Tibial artery (tissue), 4 donors: Measurements from ENCODE around the gene RTKN.

Experiments
- DNase-seq, 2 donors: peaks; one replicate each; pipeline ENCODE4 v3.0.0-alpha.2; 2019
- H3K27ac ChIP-seq, 2 donors: fragments of 200-600 bp; sonication (generic) in 1 of 2; 1 replicate in 1 of 2; 2 replicates in 1 of 2; pipeline ENCODE4 v1.5.1; 2018 to 2019; ENCODE audit warnings: mild to moderate bottlenecking in 1 of 2
- H3K27me3 ChIP-seq, 2 donors: fragments of 200-600 bp; sonication (generic) in 1 of 2; one replicate each; pipeline versions ENCODE4 v1.5.1 to v1.6.0; 2016 to 2019
- H3K36me3 ChIP-seq, 3 donors: fragments of 200-600 bp; sonication (generic) in 2 of 3; one replicate each; pipeline ENCODE4 v1.5.1; 2016 to 2019; ENCODE audit warnings: mild to moderate bottlenecking in 2 of 3
- H3K4me1 ChIP-seq, 4 donors: fragments of 200-600 bp; sonication (generic) in 2 of 4; 1 replicate in 3 of 4; 2 replicates in 1 of 4; pipeline ENCODE4 v1.5.1; 2016 to 2019
- H3K4me3 ChIP-seq, 2 donors: fragments of 200-600 bp; sonication (generic) in 1 of 2; 1 replicate in 1 of 2; 2 replicates in 1 of 2; pipeline ENCODE4 v1.5.1; 2018 to 2019; ENCODE audit warnings: mild to moderate bottlenecking in 2 of 2
- H3K9me3 ChIP-seq, 3 donors: fragments of 200-600 bp; sonication (generic) in 1 of 3; one replicate each; pipeline ENCODE4 v1.5.1; 2016 to 2019
- intact Hi-C: fragments of 100-400 bp; cut with DNase I; formaldehyde crosslinking; loops from one replicate; pipeline ENCODE4 v1.15.0; 2023; ENCODE audit warnings: low total_unique reads
- TF ChIP-seq, protein P1 (sequence below), 2 experiments: fragments of 200-600 bp in 1 of 2; fragments of 450-650 bp in 1 of 2; IDR thresholded peaks; one replicate each; pipeline ENCODE4 v1.5.1; 2017 to 2019; ENCODE audit warnings: antibody characterized with exemption in 2 of 2, mild to moderate bottlenecking in 1 of 2, moderate library complexity in 1 of 2

Gene RTKN

DNA sequence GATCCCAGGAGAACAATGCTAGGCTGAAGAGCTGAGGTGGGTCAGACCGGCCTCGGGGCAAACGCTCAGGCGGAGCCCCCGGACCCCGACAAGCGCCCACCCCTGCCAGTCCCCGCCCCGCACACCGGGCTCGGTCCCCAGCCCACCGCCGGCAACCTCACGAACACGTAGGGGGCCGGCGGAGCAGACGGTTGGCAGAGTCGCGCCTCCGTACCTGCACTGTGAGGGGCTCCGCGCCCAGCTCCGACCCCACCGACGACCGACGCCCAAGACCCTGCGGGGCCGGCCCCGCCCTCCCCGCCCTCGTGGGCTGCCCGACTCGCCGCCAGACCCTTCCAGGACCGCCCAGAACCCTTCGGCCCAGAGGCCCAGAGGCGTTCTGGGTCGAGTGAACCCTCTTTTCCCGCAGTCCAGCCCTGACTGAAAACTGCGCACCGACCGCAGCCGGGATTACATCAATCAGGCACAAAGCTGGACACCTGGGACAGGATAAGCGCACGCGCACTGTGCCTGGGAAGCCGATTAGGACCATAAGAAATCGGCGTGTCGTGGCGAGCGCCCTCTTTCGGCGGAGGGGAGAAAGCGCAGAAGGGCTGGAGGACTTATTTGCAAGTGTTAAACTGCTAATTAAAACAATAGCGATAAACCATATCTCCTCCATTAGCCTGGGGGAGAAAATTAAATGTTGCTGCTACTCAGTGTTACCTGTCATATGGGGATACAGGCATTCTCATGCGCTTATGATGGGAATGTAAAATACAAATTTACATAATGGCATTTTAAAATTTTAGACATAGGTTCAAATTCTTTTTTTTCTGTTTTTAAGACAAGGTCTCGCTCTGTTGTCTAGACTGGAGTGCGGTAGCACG, 49.9 kb downstream of the RTKN start:
- peak overlapping the region; percentile 97 to 98 for H3K4me3 ChIP-seq
- H3K27me3 ChIP-seq, result no peaks in the 10 kb centered on the region
- DNase-seq, result peak; percentile 91 to 95
- intact Hi-C loops, result no loop called here
- no peaks in the 10 kb centered on the region for H3K36me3 ChIP-seq
- TF ChIP-seq, protein P1, sequence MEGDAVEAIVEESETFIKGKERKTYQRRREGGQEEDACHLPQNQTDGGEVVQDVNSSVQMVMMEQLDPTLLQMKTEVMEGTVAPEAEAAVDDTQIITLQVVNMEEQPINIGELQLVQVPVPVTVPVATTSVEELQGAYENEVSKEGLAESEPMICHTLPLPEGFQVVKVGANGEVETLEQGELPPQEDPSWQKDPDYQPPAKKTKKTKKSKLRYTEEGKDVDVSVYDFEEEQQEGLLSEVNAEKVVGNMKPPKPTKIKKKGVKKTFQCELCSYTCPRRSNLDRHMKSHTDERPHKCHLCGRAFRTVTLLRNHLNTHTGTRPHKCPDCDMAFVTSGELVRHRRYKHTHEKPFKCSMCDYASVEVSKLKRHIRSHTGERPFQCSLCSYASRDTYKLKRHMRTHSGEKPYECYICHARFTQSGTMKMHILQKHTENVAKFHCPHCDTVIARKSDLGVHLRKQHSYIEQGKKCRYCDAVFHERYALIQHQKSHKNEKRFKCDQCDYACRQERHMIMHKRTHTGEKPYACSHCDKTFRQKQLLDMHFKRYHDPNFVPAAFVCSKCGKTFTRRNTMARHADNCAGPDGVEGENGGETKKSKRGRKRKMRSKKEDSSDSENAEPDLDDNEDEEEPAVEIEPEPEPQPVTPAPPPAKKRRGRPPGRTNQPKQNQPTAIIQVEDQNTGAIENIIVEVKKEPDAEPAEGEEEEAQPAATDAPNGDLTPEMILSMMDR (IDR thresholded peaks at IDR 0.05), result peak; percentile 93 to 98
- no peaks in the 10 kb centered on the region for H3K9me3 ChIP-seq
- peak overlapping the region; percentile 96 for H3K27ac ChIP-seq
- peaks cover 8 to 45% (median 32%) of the 10 kb centered on the region in 4 donors for H3K4me1 ChIP-seq

DNA sequence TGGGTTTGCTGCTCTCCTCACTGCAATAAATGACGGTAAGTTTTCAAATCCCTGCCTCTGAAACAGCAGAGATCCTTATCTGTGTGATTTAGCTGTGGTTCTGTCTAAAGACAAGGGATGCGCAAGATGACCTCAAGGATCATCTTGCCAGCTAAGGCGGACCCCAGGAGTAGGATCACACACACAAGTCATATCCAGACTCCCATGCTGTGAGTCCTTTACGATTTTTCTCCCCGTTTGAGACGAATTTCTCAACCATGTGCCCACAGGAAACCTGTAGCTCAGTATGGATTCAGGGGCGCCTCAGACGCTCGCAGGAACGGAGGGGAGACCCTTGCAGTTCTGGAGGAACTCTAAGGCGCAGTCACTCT, 50.5 kb downstream of the RTKN start:
- intact Hi-C loops, result no loop called here
- TF ChIP-seq, protein P1 (IDR thresholded peaks at IDR 0.05), result no peak
- Histone ChIP-seq H3K27me3 (no peaks in the 10 kb centered on the region), H3K9me3 (no peaks in the 10 kb centered on the region), H3K36me3 (no peaks in the 10 kb centered on the region), H3K27ac (peak overlapping the region; percentile 96), H3K4me1 (peaks cover 8 to 50% (median 32%) of the 10 kb centered on the region in 4 donors), H3K4me3 (peak overlapping the region; percentile 97 to 98)
- DNase-seq, result no peak

DNA sequence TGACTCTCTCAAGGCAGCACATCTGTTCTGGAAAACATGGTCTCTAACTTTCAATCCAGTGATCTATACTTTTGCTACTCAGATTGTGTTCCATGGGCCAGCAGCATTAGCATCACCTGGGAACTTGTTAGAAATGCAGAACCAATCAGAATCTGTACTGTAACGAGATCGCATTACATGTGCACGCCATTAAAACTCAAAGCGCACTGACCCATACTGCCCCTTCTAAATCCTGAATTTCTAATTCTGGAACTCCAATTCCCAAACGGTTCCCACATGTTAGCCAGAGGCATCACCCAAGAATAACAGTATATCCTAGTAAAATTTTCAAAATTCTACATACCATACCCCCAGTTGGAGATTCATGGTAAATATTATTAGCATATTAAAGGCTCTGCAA, 51.1 kb downstream of the RTKN start:
- no peaks in the 10 kb centered on the region for H3K9me3 ChIP-seq
- peak overlapping the region; percentile 97 to 98 for H3K4me3 ChIP-seq
- H3K27ac ChIP-seq, result peak overlapping the region; percentile 96
- DNase-seq, result no peak
- H3K27me3 ChIP-seq, result no peaks in the 10 kb centered on the region
- H3K36me3 ChIP-seq, result no peaks in the 10 kb centered on the region
- TF ChIP-seq, protein P1 (IDR thresholded peaks at IDR 0.05), result no peak
- H3K4me1 ChIP-seq, result peaks cover 8 to 55% (median 32%) of the 10 kb centered on the region in 4 donors
- intact Hi-C loops, result no loop called here

DNA sequence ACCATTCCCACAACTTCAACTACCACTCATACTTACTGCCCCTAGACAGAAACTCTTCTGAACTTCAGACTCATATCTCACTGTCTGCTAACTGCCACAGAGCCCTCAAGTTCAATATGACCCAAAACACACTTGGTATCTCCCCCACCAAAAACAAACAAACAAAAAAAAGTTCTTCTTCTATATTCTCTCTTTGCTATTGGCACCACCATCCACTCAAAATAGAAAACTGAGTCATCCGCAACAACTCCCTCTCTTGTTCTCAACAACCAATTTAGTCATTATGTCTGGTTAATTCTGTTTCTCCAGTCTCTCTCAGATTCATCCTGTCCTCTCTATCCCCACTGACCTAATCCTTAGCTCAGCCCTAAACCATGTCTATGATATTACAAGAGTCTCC, 54.4 kb downstream of the RTKN start:
- Histone ChIP-seq H3K9me3 (no peaks in the 10 kb centered on the region), H3K36me3 (no peaks in the 10 kb centered on the region), H3K27me3 (no peaks in the 10 kb centered on the region), H3K27ac (peak overlapping the region; percentile 23 to 26), H3K4me3 (no peak overlapping the region), H3K4me1 (peaks cover 14 to 82% (median 55%) of the 10 kb centered on the region in 4 donors)
- TF ChIP-seq, protein P1 (IDR thresholded peaks at IDR 0.05), result no peak
- DNase-seq, result no peak
- intact Hi-C loops, result no loop called here

DNA sequence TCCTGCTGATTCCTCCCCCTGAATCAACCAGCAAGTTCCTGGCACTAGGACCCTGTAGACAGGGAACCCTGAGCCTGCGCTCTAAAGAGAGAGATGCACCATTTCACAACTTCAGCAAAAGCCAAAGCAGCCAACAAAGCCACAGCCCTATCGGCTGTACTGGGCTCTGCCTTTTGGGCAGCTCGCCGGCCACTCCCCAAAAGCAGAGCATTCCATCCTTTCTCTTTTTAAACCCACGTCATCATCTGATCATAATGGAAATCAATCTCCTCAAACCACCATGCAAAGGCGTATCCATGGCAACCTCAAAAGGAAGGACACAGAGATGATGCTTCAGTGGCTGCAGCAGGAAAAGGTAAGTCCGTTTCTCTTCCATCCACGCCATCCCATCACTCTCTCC, 56.3 kb downstream of the RTKN start:
- Histone ChIP-seq H3K27ac (peak overlapping the region in 1 of 2 donors; percentile 56), H3K36me3 (no peaks in the 10 kb centered on the region), H3K4me1 (peaks cover 8 to 91% (median 61%) of the 10 kb centered on the region in 4 donors), H3K27me3 (no peaks in the 10 kb centered on the region), H3K9me3 (no peaks in the 10 kb centered on the region), H3K4me3 (no peak overlapping the region)
- TF ChIP-seq, protein P1 (IDR thresholded peaks at IDR 0.05), result no peak
- intact Hi-C loops, result no loop called here
- DNase-seq, result no peak
